ENCODE data around the gene CFHR4. TPM values are rescaled to one million over a fixed set of nuclear protein-coding genes. Genes with fewer than 3 reads are reported as not detected.
"Not testable (repeated sequence)": the region's sequence is repeated elsewhere in the genome, so short reads cannot be mapped to it uniquely, and the experiment has no call there.

CFHR4 gene
- not detected for total RNA-seq

DNA sequence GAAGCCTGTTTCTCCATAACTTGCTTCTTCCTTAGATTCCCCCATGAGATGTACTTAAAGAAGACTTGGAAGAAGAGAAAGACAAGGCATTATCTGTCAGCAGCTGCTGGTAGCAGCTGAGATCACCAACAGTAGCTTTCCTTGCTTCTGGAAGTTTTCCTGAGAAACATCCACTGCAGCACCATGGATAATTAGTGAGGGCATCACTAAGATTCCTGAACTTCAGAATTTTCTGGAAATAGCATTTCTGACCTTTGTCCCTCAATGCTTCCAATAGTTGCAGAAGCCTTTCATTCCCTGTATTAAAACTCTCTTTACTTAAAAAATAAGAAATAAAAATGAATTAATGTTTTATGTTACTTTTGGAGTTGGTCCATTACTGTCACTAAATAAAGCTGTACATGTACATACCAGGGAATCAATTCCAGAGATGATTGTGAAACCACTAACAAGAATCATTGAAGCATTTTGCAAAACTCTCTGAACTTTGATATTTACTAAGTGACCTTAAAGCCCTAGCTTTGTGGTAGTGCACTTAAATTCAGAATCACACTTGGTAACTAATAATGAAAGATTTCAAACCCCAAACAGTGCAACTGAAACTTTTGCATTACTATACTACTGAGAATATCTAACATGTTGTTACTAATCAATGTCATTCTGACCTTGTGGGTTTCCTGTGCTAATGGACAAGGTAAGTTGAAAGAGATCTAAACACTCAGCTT, at the start of gene CFHR4:
Gene CFHR4 (plus strand): TSS at position 538 of the 725 bp plus-strand sequence. CDS start 99 bp downstream, at position 637.
- ChIA-PET POLR2A (no interaction called here), CTCF (no interaction called here)
- Mint-ChIP-seq H3K27ac (no peak within 1 kb of the TSS), H3K4me1 (ENCODE audit: low read depth) (no peaks in the 10 kb centered on the region), H3K9me3 (peaks cover 4% of the 10 kb centered on the region), H3K4me3 (no peak within 1 kb of the TSS), H3K27me3 (no peaks in the 10 kb centered on the region), H3K36me3 (ENCODE audit: low read depth) (no peaks in the 10 kb centered on the region)
- intact Hi-C loops (cut with micrococcal nuclease): no loop called here
- no peak for ATAC-seq
- DNase-seq: no peak
- TF ChIP-seq CTCF (IDR thresholded peaks at IDR 0.05): no peak

DNA sequence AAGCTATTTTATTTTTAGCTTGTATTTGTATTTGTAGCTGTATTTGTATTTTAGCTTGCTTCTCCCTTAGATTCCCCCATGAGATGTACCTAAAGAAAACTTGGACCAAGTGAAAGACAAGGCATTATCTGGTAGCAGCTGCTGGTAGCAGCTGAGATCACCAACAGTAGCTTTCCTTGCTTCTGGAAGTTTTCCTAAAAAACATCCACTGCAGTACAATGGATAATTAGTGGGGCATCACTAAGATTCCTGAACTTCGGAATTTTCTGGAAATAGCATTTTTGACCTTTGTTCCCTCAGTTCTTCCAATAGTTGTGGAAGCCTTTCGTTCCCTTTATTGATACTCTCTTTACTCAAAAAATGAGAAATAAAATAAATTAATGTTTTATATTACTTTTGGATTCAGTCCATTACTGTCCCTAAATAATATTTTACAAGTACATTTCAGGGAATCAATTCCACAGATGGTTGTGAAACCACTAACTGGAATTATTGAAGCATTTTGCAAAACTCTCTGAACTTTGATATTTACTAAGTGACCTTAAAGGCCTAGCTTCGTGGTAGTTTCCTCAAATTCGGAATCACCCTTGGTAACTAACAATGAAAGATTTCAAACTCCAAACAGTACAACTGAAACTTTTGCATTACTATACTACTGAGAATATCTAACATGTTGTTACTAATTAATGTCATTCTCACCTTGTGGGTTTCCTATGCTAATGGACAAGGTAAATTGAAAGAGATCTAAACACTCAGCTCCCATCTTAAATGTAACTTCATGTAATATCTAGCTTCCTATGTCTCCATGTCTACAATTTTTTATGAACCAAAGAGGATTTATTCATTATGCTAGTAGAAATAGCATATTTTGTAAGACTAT, 38.0 kb upstream of the CFHR4 start:
- H3K4me1 Mint-ChIP-seq (ENCODE audit: low read depth); ATAC-seq; H3K9me3 Mint-ChIP-seq; CTCF ChIA-PET; DNase-seq; POLR2A ChIA-PET; H3K27me3 Mint-ChIP-seq; intact Hi-C loops (cut with micrococcal nuclease); H3K4me3 Mint-ChIP-seq; H3K36me3 Mint-ChIP-seq (ENCODE audit: low read depth); H3K27ac Mint-ChIP-seq: not testable (repeated sequence)

DNA sequence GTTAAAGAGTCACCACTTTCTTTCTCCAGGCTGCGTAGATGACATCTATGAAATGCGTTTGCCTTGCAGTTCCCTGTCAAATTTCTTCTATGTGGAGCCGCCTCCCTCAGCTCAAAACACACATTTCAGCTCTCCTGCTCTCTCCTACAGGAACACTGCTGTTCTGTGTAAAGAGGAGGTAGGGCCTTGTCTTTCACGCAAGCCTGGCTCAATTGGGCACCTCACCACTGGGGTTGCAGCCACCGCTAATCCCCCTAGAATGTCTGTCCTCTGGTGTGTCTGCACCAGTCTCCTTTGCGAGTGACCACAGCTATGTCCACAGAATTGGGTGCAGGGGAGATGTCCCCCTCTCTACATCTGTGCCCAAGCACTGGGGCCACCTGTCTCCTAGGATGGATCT, 31.8 kb upstream of the CFHR4 start:
- intact Hi-C loops (cut with micrococcal nuclease): no loop called here
- ChIA-PET CTCF (no interaction called here), POLR2A (no interaction called here)
- DNase-seq: no peak
- ATAC-seq: no peak
- no peaks in the 10 kb centered on the region for H3K27me3 Mint-ChIP-seq
- H3K9me3 Mint-ChIP-seq: no peaks in the 10 kb centered on the region
- no peak for TF ChIP-seq CTCF (IDR thresholded peaks at IDR 0.05)
- H3K27ac Mint-ChIP-seq: no peak overlapping the region
- no peaks in the 10 kb centered on the region for H3K4me1 Mint-ChIP-seq (ENCODE audit: low read depth)
- no peaks in the 10 kb centered on the region for H3K36me3 Mint-ChIP-seq (ENCODE audit: low read depth)
- H3K4me3 Mint-ChIP-seq: no peak overlapping the region

DNA sequence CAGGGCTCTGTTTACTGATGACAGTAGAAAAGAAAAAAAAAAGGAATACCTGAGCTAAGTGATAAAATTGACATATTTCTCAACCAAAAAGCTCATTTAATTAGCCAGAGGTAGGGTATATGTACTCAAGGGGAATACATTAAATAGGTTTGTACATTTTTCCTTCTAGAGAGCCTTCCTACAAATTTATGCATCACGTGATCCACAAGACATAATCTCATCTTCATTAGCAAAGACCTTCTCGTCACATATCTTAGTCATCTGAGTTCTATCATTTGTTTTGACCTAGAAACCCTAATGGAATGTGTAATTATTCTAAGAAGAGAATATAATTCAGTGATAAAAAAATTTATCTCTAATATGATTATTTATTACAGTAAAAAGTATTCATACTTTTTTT, 30.7 kb upstream of the CFHR4 start:
- no peak for ATAC-seq
- no peaks in the 10 kb centered on the region for H3K27me3 Mint-ChIP-seq
- ChIA-PET POLR2A (no interaction called here), CTCF (no interaction called here)
- no peak for DNase-seq
- H3K9me3 Mint-ChIP-seq: no peaks in the 10 kb centered on the region
- no peaks in the 10 kb centered on the region for H3K36me3 Mint-ChIP-seq (ENCODE audit: low read depth)
- no peaks in the 10 kb centered on the region for H3K4me1 Mint-ChIP-seq (ENCODE audit: low read depth)
- TF ChIP-seq CTCF (IDR thresholded peaks at IDR 0.05): no peak
- no peak overlapping the region for H3K27ac Mint-ChIP-seq
- H3K4me3 Mint-ChIP-seq: no peak overlapping the region
- intact Hi-C loops (cut with micrococcal nuclease): no loop called here

GRCh38 chr1:196858811-196859210, 29.0 kb upstream of the CFHR4 start:
- DNase-seq (no peak), ATAC-seq (no peak)
- no peaks in the 10 kb centered on the region for H3K9me3 Mint-ChIP-seq
- H3K36me3 Mint-ChIP-seq (ENCODE audit: low read depth): no peaks in the 10 kb centered on the region
- H3K4me1 Mint-ChIP-seq (ENCODE audit: low read depth): no peaks in the 10 kb centered on the region
- intact Hi-C loops (cut with micrococcal nuclease): no loop called here
- H3K4me3 Mint-ChIP-seq: no peak overlapping the region
- ChIA-PET CTCF (no interaction called here), POLR2A (no interaction called here)
- no peaks in the 10 kb centered on the region for H3K27me3 Mint-ChIP-seq
- no peak for TF ChIP-seq CTCF (IDR thresholded peaks at IDR 0.05)
- H3K27ac Mint-ChIP-seq: no peak overlapping the region
